Upper lobe of right lung (tissue), 1 donor: ENCODE measurements around the gene DUSP16. TPM values are rescaled to one million over a fixed set of nuclear protein-coding genes. Genes with fewer than 3 reads are reported as not detected.
A peak's percentile ranks its signal among the peaks of the same experiment; 100 is the strongest.

Experiments used
- ATAC-seq: fragments of 200-7000 bp; cut with Tn5 transposase; one replicate; pipeline ENCODE4 v1.9.1; 2020; ENCODE audit warnings: mild to moderate bottlenecking, moderate library complexity
- DNase-seq: peaks from one replicate; pipeline ENCODE4 v3.0.0-alpha.2; 2020
- H3K27ac ChIP-seq: fragments of 200-600 bp; one replicate; pipeline ENCODE4 v1.8.0; 2022
- H3K27me3 ChIP-seq: fragments of 200-600 bp; one replicate; pipeline ENCODE4 v1.8.0; 2022; ENCODE audit warnings: mild to moderate bottlenecking
- H3K36me3 ChIP-seq: fragments of 200-600 bp; one replicate; pipeline ENCODE4 v1.8.0; 2022
- H3K4me1 ChIP-seq: fragments of 200-600 bp; one replicate; pipeline ENCODE4 v1.8.0; 2022
- H3K4me3 ChIP-seq: fragments of 200-600 bp; one replicate; pipeline ENCODE4 v1.8.0; 2022; ENCODE audit warnings: mild to moderate bottlenecking
- H3K9me3 ChIP-seq: fragments of 200-600 bp; one replicate; pipeline ENCODE4 v1.8.0; 2022
- intact Hi-C: fragments of 100-400 bp; cut with DNase I; formaldehyde crosslinking; loops from one replicate; pipeline ENCODE4 v1.11.0; 2022
- total RNA-seq: library from RNA; stranded (reverse); fragmentation: NEBNext Ultra II Directional; extraction: Animal tissue kit (Norgen Biotek cat#: 25700); gene quantifications from one replicate; pipeline ENCODE4 v1.2.1, GENCODE V29; 2021
- TF ChIP-seq, protein P1 (sequence below): fragments of 200-600 bp; IDR thresholded peaks from one replicate; pipeline ENCODE4 v1.8.0; 2022; ENCODE audit warnings: antibody characterized with exemption
- donor health status: DM: no; HTN: yes; CAD: no; lungs with severe emphysema.

Gene DUSP16
- total RNA-seq, 1 donor from 2014 or later: 50.6 TPM

- ATAC-seq (peak; percentile 36), DNase-seq (no peak)
- Histone ChIP-seq H3K4me3 (no peak overlapping the region), H3K36me3 (no peaks in the 10 kb centered on the region), H3K9me3 (no peaks in the 10 kb centered on the region), H3K27me3 (no peaks in the 10 kb centered on the region), H3K27ac (no peak overlapping the region), H3K4me1 (peaks cover 12% of the 10 kb centered on the region)
- TF ChIP-seq, protein P1, sequence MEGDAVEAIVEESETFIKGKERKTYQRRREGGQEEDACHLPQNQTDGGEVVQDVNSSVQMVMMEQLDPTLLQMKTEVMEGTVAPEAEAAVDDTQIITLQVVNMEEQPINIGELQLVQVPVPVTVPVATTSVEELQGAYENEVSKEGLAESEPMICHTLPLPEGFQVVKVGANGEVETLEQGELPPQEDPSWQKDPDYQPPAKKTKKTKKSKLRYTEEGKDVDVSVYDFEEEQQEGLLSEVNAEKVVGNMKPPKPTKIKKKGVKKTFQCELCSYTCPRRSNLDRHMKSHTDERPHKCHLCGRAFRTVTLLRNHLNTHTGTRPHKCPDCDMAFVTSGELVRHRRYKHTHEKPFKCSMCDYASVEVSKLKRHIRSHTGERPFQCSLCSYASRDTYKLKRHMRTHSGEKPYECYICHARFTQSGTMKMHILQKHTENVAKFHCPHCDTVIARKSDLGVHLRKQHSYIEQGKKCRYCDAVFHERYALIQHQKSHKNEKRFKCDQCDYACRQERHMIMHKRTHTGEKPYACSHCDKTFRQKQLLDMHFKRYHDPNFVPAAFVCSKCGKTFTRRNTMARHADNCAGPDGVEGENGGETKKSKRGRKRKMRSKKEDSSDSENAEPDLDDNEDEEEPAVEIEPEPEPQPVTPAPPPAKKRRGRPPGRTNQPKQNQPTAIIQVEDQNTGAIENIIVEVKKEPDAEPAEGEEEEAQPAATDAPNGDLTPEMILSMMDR: no peak
- intact Hi-C loops: no loop called here
Observed at GRCh38 chr12:12534166-12534866, 28.3 kb downstream of the DUSP16 start.

- peak; percentile 89 for ATAC-seq
- TF ChIP-seq, protein P1: no peak
- intact Hi-C loops: no loop called here
- H3K4me1 ChIP-seq: peaks cover 14% of the 10 kb centered on the region
- no peak overlapping the region for H3K27ac ChIP-seq
- H3K4me3 ChIP-seq: no peak overlapping the region
- no peaks in the 10 kb centered on the region for H3K36me3 ChIP-seq
- DNase-seq: peak; percentile 75
- H3K9me3 ChIP-seq: no peaks in the 10 kb centered on the region
- no peaks in the 10 kb centered on the region for H3K27me3 ChIP-seq
Observed at GRCh38 chr12:12533238-12533829, 29.3 kb downstream of the DUSP16 start.

GRCh38 chr12:12531194-12531593, 31.5 kb downstream of the DUSP16 start:
- Histone ChIP-seq H3K27me3 (no peaks in the 10 kb centered on the region), H3K4me3 (no peak overlapping the region), H3K36me3 (no peaks in the 10 kb centered on the region), H3K9me3 (no peaks in the 10 kb centered on the region), H3K4me1 (peaks cover 24% of the 10 kb centered on the region), H3K27ac (no peak overlapping the region)
- ATAC-seq: no peak
- intact Hi-C loops: no loop called here
- no peak for DNase-seq
- TF ChIP-seq, protein P1: no peak

DNA sequence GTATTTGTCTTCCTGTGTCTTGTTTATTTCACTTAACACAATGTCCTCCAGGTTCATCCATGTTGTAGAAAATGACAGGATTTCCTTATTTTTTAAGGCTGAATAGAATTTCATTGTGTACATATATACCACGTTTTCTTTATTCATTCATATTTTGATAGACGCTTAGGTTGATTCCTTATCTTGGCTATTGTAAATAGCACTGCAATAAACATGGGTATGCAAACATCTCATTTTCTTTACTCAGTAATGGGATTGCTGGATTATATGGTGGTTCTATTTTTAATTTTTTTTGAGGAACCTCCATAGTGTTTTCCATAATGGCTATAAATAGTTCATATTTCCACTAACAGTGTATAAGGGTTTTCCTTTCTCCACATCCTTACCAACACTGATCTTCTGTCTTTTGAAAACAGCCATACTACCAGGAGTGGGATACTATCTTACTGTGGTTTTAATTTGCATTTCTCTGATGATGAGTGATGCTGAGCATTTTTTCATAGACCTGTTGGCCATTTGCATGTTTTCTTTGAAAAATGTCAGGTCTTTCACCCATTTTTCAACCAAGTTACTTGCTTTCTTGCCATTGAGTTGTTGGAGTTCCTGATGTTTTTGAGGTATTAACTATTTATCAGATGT, 32.8 kb downstream of the DUSP16 start:
- no peak overlapping the region for H3K4me3 ChIP-seq
- H3K9me3 ChIP-seq: no peaks in the 10 kb centered on the region
- no peak overlapping the region for H3K27ac ChIP-seq
- no peaks in the 10 kb centered on the region for H3K36me3 ChIP-seq
- ATAC-seq: no peak
- DNase-seq: no peak
- H3K27me3 ChIP-seq: no peaks in the 10 kb centered on the region
- TF ChIP-seq, protein P1: no peak
- peaks cover 24% of the 10 kb centered on the region for H3K4me1 ChIP-seq
- intact Hi-C loops: no loop called here

DNA sequence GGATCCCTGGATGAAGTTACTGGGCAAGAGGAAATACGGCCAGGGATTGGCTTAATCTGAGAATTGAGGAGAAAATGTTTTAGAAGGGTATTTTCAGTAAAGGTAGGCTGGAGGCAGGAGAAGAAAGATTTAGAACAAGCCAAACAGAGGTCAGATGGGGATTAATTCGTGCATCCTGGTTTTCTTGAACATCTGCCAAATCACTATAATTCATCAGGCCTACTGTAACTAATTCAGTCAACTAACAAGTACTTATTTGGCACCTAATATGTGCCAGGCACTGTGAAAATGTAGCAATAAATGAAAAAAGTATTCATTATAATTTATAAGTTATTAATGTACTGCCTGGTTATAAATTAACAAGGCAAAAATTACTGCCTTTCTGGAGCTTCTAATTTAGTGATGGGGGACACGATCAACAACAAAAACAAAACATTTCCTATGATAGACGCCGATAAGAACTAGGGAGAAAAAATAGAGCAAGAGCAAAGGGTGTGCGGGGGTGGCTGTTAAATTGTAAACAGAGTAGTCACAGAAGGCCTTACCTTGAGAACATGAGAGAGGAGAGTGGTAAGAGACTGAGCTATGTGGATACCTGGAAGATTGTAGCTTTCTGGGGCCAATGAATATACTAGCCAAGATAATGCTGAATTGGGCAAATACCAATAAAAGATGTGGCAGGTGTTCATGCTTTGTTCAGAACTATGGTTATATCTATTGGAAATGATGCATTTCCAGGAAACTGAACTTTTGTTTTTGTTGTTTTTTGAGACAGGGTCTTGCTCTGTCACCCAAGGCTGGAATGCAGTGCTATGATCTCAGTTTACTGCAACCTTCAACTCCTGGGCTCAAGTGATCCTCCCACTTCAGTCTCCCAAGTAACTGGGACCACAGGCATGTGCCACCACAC, 34.0 kb downstream of the DUSP16 start:
- no peak overlapping the region for H3K27ac ChIP-seq
- peaks cover 23% of the 10 kb centered on the region for H3K4me1 ChIP-seq
- no peaks in the 10 kb centered on the region for H3K9me3 ChIP-seq
- no peak for ATAC-seq
- no peak for DNase-seq
- no peaks in the 10 kb centered on the region for H3K36me3 ChIP-seq
- H3K4me3 ChIP-seq: no peak overlapping the region
- intact Hi-C loops: no loop called here
- TF ChIP-seq, protein P1: no peak
- H3K27me3 ChIP-seq: no peaks in the 10 kb centered on the region
